Measurements from ENCODE around the gene SPAG16. TPM values are rescaled to one million over a fixed set of nuclear protein-coding genes. Genes with fewer than 3 reads are reported as not detected.
"Not testable (repeated sequence)": the region's sequence is repeated elsewhere in the genome, so short reads cannot be mapped to it uniquely, and the experiment has no call there.

The SPAG16 gene
- polyA plus RNA-seq, 3 donors from 2014 or later, result 9.7 to 18.6 (median 11.5) TPM

DNA sequence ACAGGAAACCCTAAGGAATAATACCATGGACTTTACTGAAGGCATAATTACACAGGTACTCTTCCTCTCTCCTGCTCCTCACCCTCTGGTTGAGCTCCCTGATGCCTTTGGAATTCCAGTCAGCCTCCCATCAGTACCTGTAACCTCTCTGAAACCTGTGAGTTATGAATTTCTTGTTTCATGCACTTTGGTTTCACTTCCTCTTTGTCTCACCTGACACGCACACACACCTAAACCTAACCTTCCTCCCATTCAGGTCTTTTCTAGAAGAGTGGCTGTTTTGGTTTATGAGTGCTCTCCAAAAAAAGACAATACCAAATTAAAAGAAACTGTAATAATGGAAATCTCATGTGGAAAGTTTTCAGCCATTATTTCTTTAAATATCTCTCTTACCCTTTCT, 675.3 kb downstream of the SPAG16 start:
- DNase-seq, result no peak
- peaks cover 1 to 22% (median 9%) of the 10 kb centered on the region in 6 donors for H3K9me3 Mint-ChIP-seq
- no peaks in the 10 kb centered on the region for H3K27me3 Mint-ChIP-seq (ENCODE audit: low read depth in 3 of 3)
- H3K4me1 Mint-ChIP-seq, result no peaks in the 10 kb centered on the region
- no peak overlapping the region for H3K4me3 Mint-ChIP-seq
- no peak overlapping the region for H3K27ac Mint-ChIP-seq
- no peaks in the 10 kb centered on the region for H3K36me3 Mint-ChIP-seq

DNA sequence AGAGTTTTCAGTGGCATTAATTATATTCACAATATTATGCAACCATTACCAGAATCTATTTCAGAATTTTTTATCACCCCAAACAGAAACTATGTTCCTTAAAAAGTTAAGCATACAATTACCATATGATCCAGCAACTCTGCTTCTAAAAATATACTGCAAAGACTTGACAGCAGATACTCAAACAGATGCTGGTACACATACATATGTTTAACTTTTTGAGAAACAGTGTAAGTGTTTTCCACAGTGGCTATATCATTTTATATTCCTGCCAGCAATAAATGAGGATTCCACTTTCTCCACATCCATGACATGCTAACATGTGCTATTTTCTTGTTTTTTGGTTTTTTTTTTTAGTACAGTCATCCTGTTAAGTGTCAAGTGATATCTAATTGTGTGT, 687.3 kb downstream of the SPAG16 start:
- H3K27ac Mint-ChIP-seq, result no peak overlapping the region
- no peaks in the 10 kb centered on the region for H3K27me3 Mint-ChIP-seq (ENCODE audit: low read depth in 3 of 3)
- no peaks in the 10 kb centered on the region for H3K36me3 Mint-ChIP-seq
- H3K4me3 Mint-ChIP-seq, result no peak overlapping the region
- H3K4me1 Mint-ChIP-seq, result no peaks in the 10 kb centered on the region
- DNase-seq, result no peak
- H3K9me3 Mint-ChIP-seq, result peaks cover 0 to 14% (median under 1%) of the 10 kb centered on the region in 6 donors

DNA sequence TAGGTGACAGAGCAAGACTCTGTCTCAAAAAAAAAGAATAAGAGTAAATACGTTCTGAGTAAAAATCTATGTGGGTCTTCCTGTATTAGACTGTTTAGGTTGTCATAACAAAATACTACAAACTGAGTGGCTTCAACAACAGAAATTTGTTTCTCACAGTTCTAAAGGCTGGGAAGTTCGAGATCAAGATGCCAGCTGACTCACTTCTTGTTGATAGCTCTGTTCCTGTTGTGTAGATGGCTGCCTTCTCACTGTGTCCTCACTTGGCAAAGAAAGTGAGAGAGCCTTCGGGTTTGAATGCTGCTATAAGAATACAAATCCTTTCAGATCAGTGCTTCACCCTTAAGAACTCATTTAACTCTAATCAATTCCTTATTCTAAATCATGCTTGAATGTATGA, 696.6 kb downstream of the SPAG16 start:
- Mint-ChIP-seq H3K4me1 (no peaks in the 10 kb centered on the region), H3K36me3 (no peaks in the 10 kb centered on the region), H3K9me3 (peaks cover 0 to 1% (median 0%) of the 10 kb centered on the region in 6 donors)

DNA sequence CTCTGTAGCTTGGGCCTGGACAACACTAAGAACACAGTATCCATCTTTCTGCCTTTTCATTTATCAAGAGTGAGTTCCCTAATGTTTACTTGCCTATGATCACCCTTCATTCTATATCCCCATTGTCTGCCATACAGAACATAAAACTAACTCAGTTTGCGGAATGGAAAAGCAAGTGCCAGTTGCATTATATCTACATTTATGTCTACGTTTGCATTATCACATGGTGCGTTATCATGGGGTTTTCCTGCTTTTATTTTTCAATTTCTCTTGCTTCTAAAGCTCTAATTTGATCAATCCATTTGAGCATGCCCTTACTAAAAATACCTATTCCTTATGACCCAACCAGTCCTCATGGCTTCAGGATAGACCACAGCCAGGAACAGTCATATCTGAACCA, 704.9 kb downstream of the SPAG16 start:
- DNase-seq, result no peak
- peaks cover 0 to 2% (median 2%) of the 10 kb centered on the region in 3 donors for H3K27me3 Mint-ChIP-seq (ENCODE audit: low read depth in 3 of 3)
- H3K9me3 Mint-ChIP-seq, result peaks cover 0 to 13% (median 9%) of the 10 kb centered on the region in 6 donors
- H3K27ac Mint-ChIP-seq, result no peak overlapping the region
- H3K4me3 Mint-ChIP-seq, result no peak overlapping the region
- no peaks in the 10 kb centered on the region for H3K4me1 Mint-ChIP-seq
- H3K36me3 Mint-ChIP-seq, result no peaks in the 10 kb centered on the region

More for the DNA sequence above, 696.6 kb downstream of the SPAG16 start:
- no peak for DNase-seq
- Mint-ChIP-seq H3K4me3 (no peak overlapping the region), H3K27ac (no peak overlapping the region), H3K27me3 (ENCODE audit: low read depth in 3 of 3) (peaks cover 0 to 3% (median 0%) of the 10 kb centered on the region in 3 donors)

- no peak for DNase-seq
- Mint-ChIP-seq H3K4me3 (no peak overlapping the region), H3K4me1 (no peaks in the 10 kb centered on the region), H3K9me3 (peaks cover 0 to 13% (median 9%) of the 10 kb centered on the region in 6 donors), H3K27ac (no peak overlapping the region), H3K36me3 (no peaks in the 10 kb centered on the region), H3K27me3 (ENCODE audit: low read depth in 3 of 3) (peaks cover 0 to 2% (median 2%) of the 10 kb centered on the region in 3 donors)
Measured at GRCh38 chr2:213991453-213992108, 707.3 kb downstream of the SPAG16 start.

DNA sequence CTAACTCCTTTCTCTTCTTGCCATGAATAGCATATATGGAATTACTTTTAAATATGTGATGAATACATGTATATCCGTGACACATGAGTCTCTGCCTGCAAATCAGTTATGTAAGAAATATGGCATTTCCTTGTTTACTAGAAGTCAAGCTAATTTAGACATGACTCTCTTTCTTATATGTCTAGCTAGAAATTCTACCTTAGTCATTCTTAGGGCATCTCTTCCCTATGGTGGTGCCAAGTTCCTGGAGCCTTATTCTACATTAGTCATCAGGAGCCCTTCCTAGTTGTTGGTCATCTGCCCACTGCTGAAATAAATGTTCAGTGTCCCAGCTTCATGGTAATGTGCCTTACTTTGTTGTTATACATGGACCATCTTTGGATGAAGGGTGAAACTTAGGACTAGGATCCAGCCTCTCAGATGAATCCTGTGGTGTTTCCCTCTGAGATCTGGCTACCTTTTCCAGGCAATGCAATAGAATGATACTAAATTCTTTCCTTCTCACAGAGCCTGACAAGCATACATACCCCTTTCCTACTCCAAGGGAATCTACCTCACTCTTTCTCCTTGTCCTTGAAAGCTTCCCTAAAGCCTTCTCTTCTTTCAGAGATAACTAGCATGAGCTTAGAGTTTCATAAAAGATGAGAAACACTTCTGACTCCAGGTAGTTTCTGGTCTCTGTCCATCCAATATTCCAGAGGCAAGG, 711.3 kb downstream of the SPAG16 start:
- Mint-ChIP-seq H3K4me3 (no peak overlapping the region), H3K27ac (no peak overlapping the region), H3K27me3 (ENCODE audit: low read depth in 3 of 3) (peaks cover 0 to 2% (median 2%) of the 10 kb centered on the region in 3 donors), H3K4me1 (no peaks in the 10 kb centered on the region), H3K36me3 (no peaks in the 10 kb centered on the region), H3K9me3 (peaks cover 3 to 12% (median 6%) of the 10 kb centered on the region in 6 donors)
- DNase-seq, result no peak

GRCh38 chr2:213998976-213999375, 714.7 kb downstream of the SPAG16 start:
- H3K27me3 Mint-ChIP-seq (ENCODE audit: low read depth in 3 of 3); H3K36me3 Mint-ChIP-seq; DNase-seq; H3K27ac Mint-ChIP-seq; H3K4me1 Mint-ChIP-seq; H3K4me3 Mint-ChIP-seq: not testable (repeated sequence)
- peaks cover 3 to 12% (median 6%) of the 10 kb centered on the region in 6 donors for H3K9me3 Mint-ChIP-seq

DNA sequence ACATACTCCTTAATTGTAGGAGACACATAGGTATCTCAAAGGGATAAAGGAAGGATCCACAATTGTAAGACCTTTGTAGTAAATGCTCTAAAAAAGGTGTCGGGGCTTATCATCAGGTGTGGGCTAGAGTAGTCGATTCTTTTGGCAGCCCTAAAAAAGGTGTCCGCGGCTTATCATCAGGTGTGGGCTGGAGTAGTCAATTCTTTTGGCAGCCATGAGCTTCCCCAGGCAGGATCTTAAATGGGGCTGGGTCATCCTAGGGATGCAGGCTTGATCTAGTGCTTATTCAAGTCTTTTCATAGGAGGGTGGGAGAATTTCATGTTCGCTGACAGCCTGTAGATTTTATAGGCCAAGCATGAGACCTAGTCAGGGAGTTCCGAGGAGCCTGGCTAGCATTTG, 720.2 kb downstream of the SPAG16 start:
- no peak for DNase-seq
- H3K9me3 Mint-ChIP-seq, result peaks cover 1 to 13% (median 8%) of the 10 kb centered on the region in 6 donors
- H3K27me3 Mint-ChIP-seq (ENCODE audit: low read depth in 3 of 3), result peaks cover 0 to 2% (median 0%) of the 10 kb centered on the region in 3 donors
- H3K4me1 Mint-ChIP-seq, result no peaks in the 10 kb centered on the region
- no peak overlapping the region for H3K27ac Mint-ChIP-seq
- no peak overlapping the region for H3K4me3 Mint-ChIP-seq
- no peaks in the 10 kb centered on the region for H3K36me3 Mint-ChIP-seq

DNA sequence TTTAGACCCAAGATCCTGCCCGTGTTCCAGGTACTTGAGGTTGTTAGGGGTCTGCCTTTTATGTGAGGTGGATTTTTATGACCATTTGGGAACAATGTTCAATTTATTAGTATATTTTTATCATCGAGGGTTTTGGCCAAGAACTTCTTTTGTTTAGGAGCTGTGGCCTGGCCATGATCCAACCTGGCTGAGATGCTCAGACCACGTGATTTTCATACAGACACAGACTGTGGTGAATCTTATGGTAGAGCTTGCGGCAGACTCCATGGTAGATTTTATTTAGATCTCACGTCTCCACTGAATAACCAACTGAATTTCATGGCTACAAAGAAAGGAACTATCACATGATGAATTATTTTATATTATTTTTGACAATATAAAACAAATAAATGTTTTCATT, 721.1 kb downstream of the SPAG16 start:
- Mint-ChIP-seq H3K27me3 (ENCODE audit: low read depth in 3 of 3) (peaks cover 0 to 2% (median 0%) of the 10 kb centered on the region in 3 donors), H3K36me3 (no peaks in the 10 kb centered on the region), H3K4me3 (no peak overlapping the region), H3K4me1 (no peaks in the 10 kb centered on the region), H3K27ac (no peak overlapping the region), H3K9me3 (peaks cover 1 to 14% (median 8%) of the 10 kb centered on the region in 6 donors)
- no peak for DNase-seq

DNA sequence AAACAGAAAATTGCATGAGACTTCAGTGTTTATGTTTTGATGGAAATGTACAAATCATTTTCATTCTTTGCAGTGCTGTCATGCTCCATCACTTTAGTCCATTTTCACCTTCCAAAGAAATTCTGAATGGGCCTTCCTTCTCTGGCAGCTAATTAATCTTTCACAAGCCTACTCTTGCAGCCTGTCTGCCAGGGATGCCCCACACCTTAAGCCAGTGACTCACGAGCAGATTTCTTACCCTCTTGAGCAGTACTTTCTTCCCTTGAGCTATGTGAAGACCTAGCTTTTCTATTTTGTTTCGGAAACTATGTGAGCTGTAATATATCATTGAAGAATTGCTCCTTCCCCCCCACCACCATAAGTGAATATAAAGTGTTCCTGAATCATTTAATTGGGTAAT, 722.3 kb downstream of the SPAG16 start:
- no peak overlapping the region for H3K4me3 Mint-ChIP-seq
- no peak overlapping the region for H3K27ac Mint-ChIP-seq
- DNase-seq, result no peak
- H3K27me3 Mint-ChIP-seq (ENCODE audit: low read depth in 3 of 3), result peaks cover 0 to 2% (median 0%) of the 10 kb centered on the region in 3 donors
- no peaks in the 10 kb centered on the region for H3K4me1 Mint-ChIP-seq
- peaks cover 0 to 12% (median 6%) of the 10 kb centered on the region in 6 donors for H3K9me3 Mint-ChIP-seq
- H3K36me3 Mint-ChIP-seq, result no peaks in the 10 kb centered on the region

DNA sequence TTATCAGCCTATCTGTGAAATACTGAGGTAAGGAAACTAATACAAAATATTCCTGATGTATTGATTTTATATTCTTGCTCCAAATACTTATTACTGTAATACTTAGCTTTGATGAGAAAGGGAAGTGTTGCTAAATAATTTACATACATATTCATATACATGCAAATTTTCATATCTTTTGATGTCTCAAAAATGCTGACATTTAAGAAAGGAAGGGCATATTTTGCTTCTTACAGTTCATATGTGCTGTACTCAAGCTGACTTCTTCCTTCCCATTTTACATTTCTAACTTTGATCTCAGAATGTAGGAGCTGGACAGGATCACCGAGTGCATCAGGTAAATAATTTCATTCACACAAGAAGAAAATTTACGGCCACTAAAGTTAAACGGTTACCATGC, 727.4 kb downstream of the SPAG16 start:
- H3K27ac Mint-ChIP-seq, result no peak overlapping the region
- H3K4me3 Mint-ChIP-seq, result no peak overlapping the region
- H3K9me3 Mint-ChIP-seq, result peaks cover 3 to 17% (median 10%) of the 10 kb centered on the region in 6 donors
- H3K4me1 Mint-ChIP-seq, result no peaks in the 10 kb centered on the region
- no peak for DNase-seq
- H3K27me3 Mint-ChIP-seq (ENCODE audit: low read depth in 3 of 3), result no peaks in the 10 kb centered on the region
- H3K36me3 Mint-ChIP-seq, result no peaks in the 10 kb centered on the region

DNA sequence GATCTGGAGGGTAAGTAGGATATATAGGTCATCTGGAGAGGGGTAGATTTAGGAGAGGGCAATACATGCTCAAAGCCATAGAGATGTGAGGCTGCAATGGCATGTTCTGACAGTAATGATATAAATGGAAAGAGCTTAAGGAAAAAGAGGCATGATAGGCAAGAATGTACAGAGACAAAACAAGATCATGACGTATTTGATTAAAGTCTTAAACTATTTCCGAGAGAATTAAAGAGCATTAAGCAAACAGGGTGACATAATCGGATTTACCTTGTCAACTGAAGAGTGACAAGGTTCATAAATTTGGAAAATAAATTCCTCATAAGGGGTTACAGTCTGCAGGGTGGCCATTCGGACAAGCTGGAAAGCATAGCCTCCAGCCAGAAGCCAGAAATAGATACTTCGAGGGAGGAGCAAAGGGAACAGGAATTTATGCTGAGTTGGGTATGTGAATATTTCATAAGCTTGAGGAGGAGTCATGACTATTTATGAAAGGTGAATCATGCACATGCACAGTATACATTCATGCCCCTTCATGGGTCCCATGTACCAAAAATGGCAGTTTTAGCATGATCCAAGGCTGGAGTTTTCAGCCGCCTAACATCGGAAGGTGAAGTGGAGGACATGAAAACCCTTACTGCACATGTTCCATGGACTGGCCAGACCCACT, 730.4 kb downstream of the SPAG16 start:
- Mint-ChIP-seq H3K4me3 (no peak overlapping the region), H3K4me1 (no peaks in the 10 kb centered on the region), H3K9me3 (peaks cover 3 to 10% (median 5%) of the 10 kb centered on the region in 6 donors), H3K27me3 (ENCODE audit: low read depth in 3 of 3) (no peaks in the 10 kb centered on the region), H3K36me3 (no peaks in the 10 kb centered on the region), H3K27ac (no peak overlapping the region)
- no peak for DNase-seq

- H3K4me3 Mint-ChIP-seq, result no peak overlapping the region
- no peak overlapping the region for H3K27ac Mint-ChIP-seq
- no peaks in the 10 kb centered on the region for H3K27me3 Mint-ChIP-seq (ENCODE audit: low read depth in 3 of 3)
- no peaks in the 10 kb centered on the region for H3K36me3 Mint-ChIP-seq
- peaks cover 0 to 20% (median 3%) of the 10 kb centered on the region in 6 donors for H3K9me3 Mint-ChIP-seq
- no peak for DNase-seq
- H3K4me1 Mint-ChIP-seq, result no peaks in the 10 kb centered on the region
Measured at GRCh38 chr2:214019229-214019972, 735.1 kb downstream of the SPAG16 start.

All from immature natural killer cell (primary cell).